ENCODE data around the gene GRIP2.

GRIP2 gene

GRCh38 chr3:14505803-14506500 is 34.2 kb downstream of the GRIP2 start:
- no peaks in the 10 kb centered on the region for H3K9me3 ChIP-seq (ENCODE audit: control insufficient read depth, insufficient read depth, low read length)
- peaks cover 4% of the 10 kb centered on the region; the same call in 1 of the 2 replicates for H3K4me1 ChIP-seq (ENCODE audit: control insufficient read depth, insufficient read depth, low read length)
- no peaks in the 10 kb centered on the region for H3K27me3 ChIP-seq (ENCODE audit: control insufficient read depth, insufficient read depth, low read length)
- no peak for DNase-seq (ENCODE audit: low read depth, low spot score)
- H3K4me3 ChIP-seq (ENCODE audit: low read length), result no peak overlapping the region
- H3K36me3 ChIP-seq (ENCODE audit: control insufficient read depth, insufficient read depth, low read length), result no peaks in the 10 kb centered on the region
- no peak overlapping the region for H3K27ac ChIP-seq (ENCODE audit: low read length)
- WGBS (ENCODE audit: insufficient coverage, insufficient read length), result no CpG with 5 or more reads among the region's 16 CpGs

DNA sequence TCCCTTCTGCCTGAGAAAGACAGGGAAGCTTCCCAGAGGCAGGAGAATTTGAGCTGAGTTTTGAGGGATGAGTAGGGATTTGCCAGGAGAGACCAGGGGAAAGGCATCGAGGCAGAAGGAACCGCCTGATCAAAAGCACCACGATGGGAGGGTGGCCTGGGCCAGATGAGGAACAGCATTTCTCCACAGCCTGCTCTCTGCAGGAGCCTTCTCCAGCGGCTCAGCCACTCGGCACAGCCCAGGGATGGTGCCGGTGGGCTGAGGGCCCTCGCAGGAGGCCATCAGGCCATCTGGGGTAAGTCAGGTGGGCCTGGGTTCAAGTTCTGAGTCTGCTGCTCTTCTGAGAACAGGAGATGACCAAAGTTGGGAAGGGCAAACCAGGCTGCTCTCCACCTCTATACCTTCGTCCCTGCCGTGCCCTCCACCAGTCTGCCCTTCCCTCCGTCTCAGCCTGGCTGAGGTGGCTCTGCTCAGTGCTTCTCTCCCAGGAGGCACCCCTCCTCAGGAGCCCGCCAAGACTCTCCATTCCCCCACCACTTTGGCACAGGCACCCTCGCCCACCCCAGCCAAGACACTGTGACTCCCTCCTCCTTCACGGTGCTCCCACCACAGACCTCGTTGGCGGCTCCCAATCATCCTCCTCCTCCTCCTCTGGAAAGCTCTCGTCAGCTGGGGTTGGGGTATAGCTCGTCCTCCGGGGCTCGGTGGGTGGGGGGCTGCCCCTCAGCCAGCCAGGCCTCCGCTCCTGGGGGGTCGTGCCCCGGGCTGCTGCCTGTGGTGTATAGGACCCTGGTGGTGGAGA is 34.9 kb downstream of the GRIP2 start:
- no CpG with 5 or more reads among the region's 22 CpGs for WGBS (ENCODE audit: insufficient coverage, insufficient read length)
- no peaks in the 10 kb centered on the region for H3K9me3 ChIP-seq (ENCODE audit: control insufficient read depth, insufficient read depth, low read length)
- no peaks in the 10 kb centered on the region for H3K27me3 ChIP-seq (ENCODE audit: control insufficient read depth, insufficient read depth, low read length)
- no peak for DNase-seq (ENCODE audit: low read depth, low spot score)
- no peak overlapping the region for H3K4me3 ChIP-seq (ENCODE audit: low read length)
- peaks cover 4% of the 10 kb centered on the region; the same call in 1 of the 2 replicates for H3K4me1 ChIP-seq (ENCODE audit: control insufficient read depth, insufficient read depth, low read length)
- H3K36me3 ChIP-seq (ENCODE audit: control insufficient read depth, insufficient read depth, low read length), result no peaks in the 10 kb centered on the region
- no peak overlapping the region for H3K27ac ChIP-seq (ENCODE audit: low read length)

GRCh38 chr3:14503706-14504065 is 36.5 kb downstream of the GRIP2 start:
- no peak overlapping the region for H3K4me3 ChIP-seq (ENCODE audit: low read length)
- no peaks in the 10 kb centered on the region for H3K27me3 ChIP-seq (ENCODE audit: control insufficient read depth, insufficient read depth, low read length)
- no peaks in the 10 kb centered on the region for H3K4me1 ChIP-seq (ENCODE audit: control insufficient read depth, insufficient read depth, low read length)
- DNase-seq (ENCODE audit: low read depth, low spot score), result no peak
- H3K9me3 ChIP-seq (ENCODE audit: control insufficient read depth, insufficient read depth, low read length), result no peaks in the 10 kb centered on the region
- no peaks in the 10 kb centered on the region for H3K36me3 ChIP-seq (ENCODE audit: control insufficient read depth, insufficient read depth, low read length)
- no CpG with 5 or more reads among the region's 20 CpGs for WGBS (ENCODE audit: insufficient coverage, insufficient read length)
- no peak overlapping the region for H3K27ac ChIP-seq (ENCODE audit: low read length)

DNA sequence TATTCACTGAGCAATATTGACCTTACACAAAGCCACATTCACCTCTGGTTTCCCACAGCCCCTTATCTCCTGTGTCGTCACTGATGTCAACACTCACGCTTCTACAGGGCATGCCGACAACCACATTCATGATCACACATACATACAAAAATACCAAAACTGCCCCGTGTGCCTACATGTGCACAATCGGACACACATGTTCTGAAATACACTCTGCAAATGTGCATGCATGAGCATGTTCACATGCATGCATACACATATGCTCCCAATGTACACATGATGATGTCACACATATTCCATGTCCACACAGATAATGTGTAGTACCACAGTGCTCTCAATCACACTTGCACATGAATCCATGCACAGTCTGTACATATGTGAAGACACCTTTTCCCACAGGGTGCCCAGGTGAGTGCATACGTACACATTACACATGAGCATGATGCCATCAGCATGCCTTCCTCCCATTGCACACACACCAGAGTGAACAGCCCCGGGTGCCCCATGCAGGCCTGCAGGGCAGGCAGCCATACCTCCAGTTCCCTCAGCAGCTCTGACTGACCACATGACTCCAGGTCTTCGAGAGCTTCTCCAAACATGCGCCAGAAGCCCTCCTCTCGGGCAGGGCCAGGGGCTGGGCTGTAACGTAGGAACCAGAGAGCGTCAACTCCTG is 37.0 kb downstream of the GRIP2 start:
- Histone ChIP-seq H3K27me3 (ENCODE audit: control insufficient read depth, insufficient read depth, low read length) (no peaks in the 10 kb centered on the region), H3K27ac (ENCODE audit: low read length) (no peak overlapping the region), H3K4me1 (ENCODE audit: control insufficient read depth, insufficient read depth, low read length) (no peaks in the 10 kb centered on the region), H3K9me3 (ENCODE audit: control insufficient read depth, insufficient read depth, low read length) (no peaks in the 10 kb centered on the region), H3K4me3 (ENCODE audit: low read length) (no peak overlapping the region), H3K36me3 (ENCODE audit: control insufficient read depth, insufficient read depth, low read length) (no peaks in the 10 kb centered on the region)
- no CpG with 5 or more reads among the region's 12 CpGs for WGBS (ENCODE audit: insufficient coverage, insufficient read length)
- no peak for DNase-seq (ENCODE audit: low read depth, low spot score)

- Histone ChIP-seq H3K9me3 (ENCODE audit: control insufficient read depth, insufficient read depth, low read length) (no peaks in the 10 kb centered on the region), H3K4me3 (ENCODE audit: low read length) (no peak overlapping the region), H3K4me1 (ENCODE audit: control insufficient read depth, insufficient read depth, low read length) (no peaks in the 10 kb centered on the region), H3K36me3 (ENCODE audit: control insufficient read depth, insufficient read depth, low read length) (no peaks in the 10 kb centered on the region), H3K27ac (ENCODE audit: low read length) (no peak overlapping the region), H3K27me3 (ENCODE audit: control insufficient read depth, insufficient read depth, low read length) (no peaks in the 10 kb centered on the region)
- no peak for DNase-seq (ENCODE audit: low read depth, low spot score)
Measured at GRCh38 chr3:14502472-14502871, 37.7 kb downstream of the GRIP2 start.

GRCh38 chr3:14497321-14497720 is 42.8 kb downstream of the GRIP2 start:
- H3K4me3 ChIP-seq (ENCODE audit: low read length), result no peak overlapping the region
- no peaks in the 10 kb centered on the region for H3K36me3 ChIP-seq (ENCODE audit: control insufficient read depth, insufficient read depth, low read length)
- no CpG with 5 or more reads among the region's 10 CpGs for WGBS (ENCODE audit: insufficient coverage, insufficient read length)
- DNase-seq (ENCODE audit: low read depth, low spot score), result no peak
- H3K9me3 ChIP-seq (ENCODE audit: control insufficient read depth, insufficient read depth, low read length), result no peaks in the 10 kb centered on the region
- H3K27me3 ChIP-seq (ENCODE audit: control insufficient read depth, insufficient read depth, low read length), result no peaks in the 10 kb centered on the region
- H3K27ac ChIP-seq (ENCODE audit: low read length), result no peak overlapping the region
- H3K4me1 ChIP-seq (ENCODE audit: control insufficient read depth, insufficient read depth, low read length), result no peaks in the 10 kb centered on the region

DNA sequence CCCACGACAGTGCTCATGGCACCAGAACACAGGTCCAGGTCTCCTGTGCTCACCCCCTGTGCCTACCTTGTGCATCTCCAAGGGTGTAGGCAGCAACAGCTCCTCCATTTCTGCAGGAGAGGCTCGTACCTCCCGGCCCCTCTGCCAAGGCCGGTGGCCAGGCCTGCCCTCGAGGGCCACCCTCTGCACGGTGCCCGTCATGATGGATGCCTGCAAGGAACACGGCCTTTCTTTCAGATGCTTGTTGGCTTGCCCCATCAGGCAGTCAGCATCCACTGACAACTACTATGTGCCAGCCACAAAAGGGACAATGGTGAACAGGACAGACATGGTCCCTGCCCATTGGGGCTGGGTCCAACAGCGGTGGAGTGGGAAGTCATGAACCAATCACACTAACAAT is 43.8 kb downstream of the GRIP2 start:
- Histone ChIP-seq H3K4me3 (ENCODE audit: low read length) (no peak overlapping the region), H3K36me3 (ENCODE audit: control insufficient read depth, insufficient read depth, low read length) (no peaks in the 10 kb centered on the region), H3K27ac (ENCODE audit: low read length) (no peak overlapping the region), H3K27me3 (ENCODE audit: control insufficient read depth, insufficient read depth, low read length) (no peaks in the 10 kb centered on the region), H3K9me3 (ENCODE audit: control insufficient read depth, insufficient read depth, low read length) (no peaks in the 10 kb centered on the region), H3K4me1 (ENCODE audit: control insufficient read depth, insufficient read depth, low read length) (no peaks in the 10 kb centered on the region)
- no CpG with 5 or more reads among the region's 9 CpGs for WGBS (ENCODE audit: insufficient coverage, insufficient read length)
- no peak for DNase-seq (ENCODE audit: low read depth, low spot score)

- no peak overlapping the region for H3K4me3 ChIP-seq (ENCODE audit: low read length)
- DNase-seq (ENCODE audit: low read depth, low spot score), result no peak
- no CpG with 5 or more reads among the region's 5 CpGs for WGBS (ENCODE audit: insufficient coverage, insufficient read length)
- H3K4me1 ChIP-seq (ENCODE audit: control insufficient read depth, insufficient read depth, low read length), result no peaks in the 10 kb centered on the region
- no peaks in the 10 kb centered on the region for H3K9me3 ChIP-seq (ENCODE audit: control insufficient read depth, insufficient read depth, low read length)
- H3K36me3 ChIP-seq (ENCODE audit: control insufficient read depth, insufficient read depth, low read length), result no peaks in the 10 kb centered on the region
- no peaks in the 10 kb centered on the region for H3K27me3 ChIP-seq (ENCODE audit: control insufficient read depth, insufficient read depth, low read length)
- no peak overlapping the region for H3K27ac ChIP-seq (ENCODE audit: low read length)
Measured at GRCh38 chr3:14494973-14495300, 45.2 kb downstream of the GRIP2 start.

DNA sequence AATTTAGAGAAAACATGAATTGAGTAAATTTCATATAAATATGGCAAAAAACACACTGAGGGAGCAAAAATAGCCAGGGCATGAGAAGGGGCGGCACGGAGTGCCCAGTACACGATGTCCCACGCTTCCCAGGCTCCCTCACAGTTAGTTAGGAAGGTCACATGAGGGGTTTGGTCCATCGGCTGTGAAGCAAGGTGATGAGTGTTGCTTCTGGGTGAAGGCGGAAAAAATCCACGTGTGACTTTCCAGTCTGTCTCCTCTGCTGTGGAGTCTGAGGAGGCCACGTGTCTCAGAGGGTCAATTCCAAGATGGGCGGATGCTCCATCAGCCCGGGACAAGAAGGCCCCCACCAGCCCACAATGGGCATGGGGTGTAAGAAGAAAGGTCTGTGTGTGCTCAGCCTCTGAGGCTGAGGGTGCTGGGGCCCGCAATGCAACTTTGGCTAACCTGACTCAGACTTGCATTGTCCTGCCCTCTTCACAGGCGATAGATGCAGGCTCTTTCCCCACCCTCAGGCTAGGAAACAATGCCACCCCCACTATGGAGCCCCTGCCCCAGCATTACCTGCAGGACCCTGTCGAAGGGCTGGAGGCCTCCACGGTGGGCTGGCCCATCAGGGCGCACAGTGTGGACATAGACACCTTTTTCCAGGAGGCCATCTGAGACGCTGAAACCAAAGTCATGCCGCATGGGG is 45.7 kb downstream of the GRIP2 start:
- H3K4me3 ChIP-seq (ENCODE audit: low read length), result no peak overlapping the region
- no peaks in the 10 kb centered on the region for H3K9me3 ChIP-seq (ENCODE audit: control insufficient read depth, insufficient read depth, low read length)
- WGBS (ENCODE audit: insufficient coverage, insufficient read length), result no CpG with 5 or more reads among the region's 17 CpGs
- no peaks in the 10 kb centered on the region for H3K36me3 ChIP-seq (ENCODE audit: control insufficient read depth, insufficient read depth, low read length)
- H3K4me1 ChIP-seq (ENCODE audit: control insufficient read depth, insufficient read depth, low read length), result no peaks in the 10 kb centered on the region
- no peaks in the 10 kb centered on the region for H3K27me3 ChIP-seq (ENCODE audit: control insufficient read depth, insufficient read depth, low read length)
- no peak overlapping the region for H3K27ac ChIP-seq (ENCODE audit: low read length)
- no peak for DNase-seq (ENCODE audit: low read depth, low spot score)

Data from iPS DF 6.9 (cell line).